GM19099 (cell line): ENCODE results near the gene CYP39A1.

Experiments
- POLR2A ChIP-seq: IDR thresholded peaks from 3 replicates; pipeline ENCODE4 v1.6.1; 2011; ENCODE audit warnings: low read depth; ENCODE audit not compliant: insufficient read length; ENCODE audit errors: extremely low read depth

CYP39A1 gene, protein sequence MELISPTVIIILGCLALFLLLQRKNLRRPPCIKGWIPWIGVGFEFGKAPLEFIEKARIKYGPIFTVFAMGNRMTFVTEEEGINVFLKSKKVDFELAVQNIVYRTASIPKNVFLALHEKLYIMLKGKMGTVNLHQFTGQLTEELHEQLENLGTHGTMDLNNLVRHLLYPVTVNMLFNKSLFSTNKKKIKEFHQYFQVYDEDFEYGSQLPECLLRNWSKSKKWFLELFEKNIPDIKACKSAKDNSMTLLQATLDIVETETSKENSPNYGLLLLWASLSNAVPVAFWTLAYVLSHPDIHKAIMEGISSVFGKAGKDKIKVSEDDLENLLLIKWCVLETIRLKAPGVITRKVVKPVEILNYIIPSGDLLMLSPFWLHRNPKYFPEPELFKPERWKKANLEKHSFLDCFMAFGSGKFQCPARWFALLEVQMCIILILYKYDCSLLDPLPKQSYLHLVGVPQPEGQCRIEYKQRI

DNA sequence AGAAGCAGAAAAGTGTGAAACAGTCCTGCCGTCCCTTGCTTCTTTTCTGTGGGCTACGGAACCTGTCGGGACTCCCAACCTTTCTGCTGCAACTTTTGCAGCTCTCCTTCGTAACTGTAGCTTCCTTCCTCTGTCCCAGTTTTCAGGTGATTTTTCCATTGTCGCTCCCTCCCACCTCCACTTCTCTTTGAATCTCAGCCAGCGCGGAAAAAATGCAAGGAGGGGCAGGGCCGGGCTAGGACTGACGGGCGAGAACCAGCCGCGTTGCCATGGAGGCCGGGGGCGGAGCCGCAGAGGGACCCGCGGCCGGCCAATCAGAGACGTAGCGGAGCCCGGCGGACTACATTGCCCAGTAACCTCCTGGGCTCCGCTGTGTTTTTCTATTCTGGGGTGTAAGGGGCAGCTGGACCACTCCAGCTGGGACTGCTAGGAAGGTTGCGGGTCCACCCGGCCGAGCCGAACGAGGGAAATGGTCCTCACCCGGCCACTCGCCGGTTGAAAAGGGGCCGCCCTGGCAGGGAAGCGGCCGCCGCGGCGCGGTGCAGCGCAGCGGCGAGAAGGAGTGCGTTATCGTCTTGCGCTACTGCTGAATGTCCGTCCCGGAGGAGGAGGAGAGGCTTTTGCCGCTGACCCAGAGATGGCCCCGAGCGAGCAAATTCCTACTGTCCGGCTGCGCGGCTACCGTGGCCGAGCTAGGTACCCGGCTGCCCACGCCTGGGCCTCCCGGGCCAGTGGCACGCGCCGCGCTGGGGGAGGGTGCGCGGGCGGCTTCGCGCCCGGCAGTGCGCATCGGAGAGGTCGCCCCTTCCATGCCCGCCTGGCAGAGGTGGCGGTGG, at the start of gene CYP39A1, which contains the start of gene SLC25A27:
CYP39A1 (minus strand) TSS at position 216 of the 836 bp plus-strand sequence. CDS start 236 bp downstream, outside the sequence.
SLC25A27 (plus strand) TSS at position 373 of the 836 bp plus-strand sequence; CDS start at position 591, 218 bp downstream.
- TF ChIP-seq POLR2A, result no peak

- no peak for TF ChIP-seq POLR2A
Measured at GRCh38 chr6:46699970-46700369, 47.4 kb upstream of the CYP39A1 start.

DNA sequence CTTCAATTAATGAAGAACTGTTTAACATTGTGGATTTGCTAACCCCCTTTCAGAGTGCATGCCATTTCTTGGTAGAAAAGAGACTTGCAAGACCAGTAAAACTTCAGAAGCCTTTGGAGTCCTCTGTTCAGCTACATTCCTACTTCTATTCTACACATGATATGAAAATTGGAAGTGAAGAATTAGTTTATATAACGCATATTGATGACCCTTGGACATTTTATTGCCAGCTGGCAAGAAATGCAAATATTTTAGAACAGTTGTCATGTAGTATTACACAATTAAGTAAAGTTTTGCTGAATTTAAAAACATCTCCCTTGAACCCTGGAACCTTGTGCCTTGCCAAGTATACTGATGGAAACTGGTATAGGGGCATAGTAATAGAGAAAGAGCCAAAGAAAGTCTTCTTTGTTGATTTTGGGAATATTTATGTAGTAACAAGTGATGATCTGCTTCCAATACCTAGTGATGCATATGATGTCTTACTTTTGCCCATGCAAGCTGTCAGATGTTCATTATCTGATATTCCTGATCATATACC, 38.4 kb upstream of the CYP39A1 start:
- no peak for TF ChIP-seq POLR2A

- no peak for TF ChIP-seq POLR2A
Measured at GRCh38 chr6:46690141-46690755, 37.6 kb upstream of the CYP39A1 start.

DNA sequence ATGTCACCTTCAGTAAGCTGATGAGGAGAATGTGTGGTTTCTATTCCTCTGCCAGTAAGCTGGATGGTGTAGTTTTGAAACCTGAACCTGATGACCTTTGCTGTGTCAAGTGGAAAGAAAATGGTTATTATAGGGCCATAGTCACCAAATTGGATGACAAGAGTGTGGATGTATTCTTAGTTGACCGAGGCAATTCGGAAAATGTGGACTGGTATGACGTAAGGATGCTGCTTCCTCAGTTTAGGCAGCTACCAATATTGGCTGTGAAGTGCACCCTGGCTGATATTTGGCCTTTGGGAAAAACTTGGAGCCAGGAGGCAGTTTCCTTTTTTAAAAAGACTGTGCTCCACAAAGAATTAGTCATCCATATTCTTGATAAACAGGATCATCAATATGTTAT, 37.0 kb upstream of the CYP39A1 start:
- TF ChIP-seq POLR2A, result no peak

GRCh38 chr6:46688966-46689335, 36.3 kb upstream of the CYP39A1 start:
- no peak for TF ChIP-seq POLR2A

GRCh38 chr6:46688117-46688965, 35.7 kb upstream of the CYP39A1 start:
- no peak for TF ChIP-seq POLR2A

DNA sequence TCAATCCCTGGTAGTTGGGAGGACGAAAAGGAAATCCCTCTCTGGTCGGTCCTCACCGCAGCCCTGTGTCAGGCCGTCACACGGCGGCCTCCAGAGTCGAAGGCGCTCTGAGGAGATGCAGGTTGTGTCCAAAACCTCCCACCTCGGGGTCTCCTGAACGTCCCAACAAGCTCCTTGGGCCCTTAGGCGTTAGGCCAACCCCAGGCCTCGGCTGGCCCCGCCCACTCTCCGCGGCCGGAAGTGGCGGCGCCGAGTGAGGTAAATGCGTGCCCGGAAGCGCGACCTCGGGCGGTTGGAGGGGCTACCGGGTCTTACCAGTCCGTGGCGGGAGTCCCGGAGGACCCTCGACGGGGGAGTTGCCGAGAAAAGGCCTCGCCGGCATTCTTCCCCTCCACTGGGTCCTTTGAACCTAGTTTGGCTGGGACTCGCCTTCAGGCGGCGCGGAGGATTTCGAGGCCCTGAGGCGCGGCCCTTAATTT, 35.0 kb upstream of the CYP39A1 start, which contains the start of gene TDRD6:
TDRD6 (plus strand) TSS at position 267 of the 479 bp plus-strand sequence. CDS start 244 bp downstream, outside the sequence.
- TF ChIP-seq POLR2A, result no peak

- TF ChIP-seq POLR2A, result no peak
Measured at GRCh38 chr6:46684771-46685170, 32.2 kb upstream of the CYP39A1 start.

- no peak for TF ChIP-seq POLR2A
Measured at GRCh38 chr6:46677314-46677654, 24.7 kb upstream of the CYP39A1 start.

GRCh38 chr6:46676604-46677313, 24.1 kb upstream of the CYP39A1 start:
- no peak for TF ChIP-seq POLR2A

- no peak for TF ChIP-seq POLR2A
Measured at GRCh38 chr6:46674410-46674809, 21.8 kb upstream of the CYP39A1 start.

DNA sequence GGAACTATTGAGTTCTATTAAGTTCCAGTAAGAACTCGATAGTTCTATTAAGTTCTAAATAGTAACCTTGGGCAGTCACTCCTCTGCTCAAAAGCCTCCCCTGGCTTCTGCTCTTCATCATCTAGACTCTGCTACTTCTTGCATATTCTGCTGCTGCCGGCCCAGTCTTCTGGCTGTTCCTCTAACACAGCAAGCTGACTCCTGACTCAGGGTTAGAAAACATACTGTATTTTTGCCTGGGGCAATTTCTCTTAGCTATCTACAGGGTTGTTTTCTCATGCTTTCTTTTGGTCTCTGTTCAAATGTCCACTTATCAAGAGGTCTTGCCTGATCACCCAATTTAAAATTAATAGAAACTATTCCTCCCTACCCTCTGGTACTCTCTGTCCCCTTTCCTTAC, 14.8 kb upstream of the CYP39A1 start:
- TF ChIP-seq POLR2A, result no peak

DNA sequence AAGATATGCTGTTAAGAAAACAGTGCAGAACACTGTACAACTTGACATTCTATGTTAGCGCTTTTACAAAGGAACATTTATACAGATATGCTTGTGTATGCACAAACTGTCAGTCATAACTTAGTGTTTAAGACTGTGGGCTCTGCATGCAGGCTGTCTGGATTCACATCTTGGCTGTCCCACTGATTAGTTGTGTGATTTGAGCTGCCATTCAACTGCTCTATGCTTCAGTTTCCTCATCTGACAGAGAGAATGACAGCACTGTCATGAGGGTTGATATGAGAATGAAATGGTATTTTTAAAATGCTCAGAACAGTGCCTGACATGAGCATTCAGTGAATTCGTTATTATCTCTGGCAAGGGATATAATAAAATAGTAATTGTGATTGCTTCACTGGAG, 8.9 kb upstream of the CYP39A1 start:
- TF ChIP-seq POLR2A, result no peak

DNA sequence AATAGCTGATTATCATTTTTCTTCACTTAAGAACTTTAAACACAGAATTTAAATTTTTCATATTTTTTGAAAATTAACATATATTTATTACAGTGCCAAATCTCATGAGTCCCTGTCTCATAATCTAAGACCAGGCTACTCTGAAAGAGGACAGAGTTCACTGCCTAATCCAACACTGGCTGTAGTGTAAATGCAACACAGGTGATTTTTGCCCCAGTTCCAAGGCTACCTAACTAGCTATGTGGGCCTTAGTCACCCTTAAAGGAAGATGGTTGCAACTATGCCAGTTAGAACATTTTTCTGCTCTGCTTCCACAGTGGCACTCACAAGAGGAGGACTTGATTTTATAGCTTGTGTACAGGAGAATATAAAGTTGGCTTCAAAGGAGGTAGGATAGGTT, 5.0 kb upstream of the CYP39A1 start:
- no peak for TF ChIP-seq POLR2A
